ENCODE data around the gene CMTR2. TPM values are rescaled to one million over a fixed set of nuclear protein-coding genes. Genes with fewer than 3 reads are reported as not detected.

The CMTR2 gene
- total and polyA plus RNA-seq, 2 experiments from 2014 or later, result 13.9 to 38.6 TPM

GRCh38 chr16:71288570-71288889, 672 bp downstream of the CMTR2 start:
- TF ChIP-seq CTCF (IDR thresholded peaks at IDR 0.05; ENCODE audit: low read depth, low read length), result no peak
- H3K4me1 ChIP-seq (ENCODE audit: low read depth), result no peaks in the 10 kb centered on the region
- H3K36me3 ChIP-seq, result peaks cover 10% of the 10 kb centered on the region
- H3K9me3 ChIP-seq (ENCODE audit: low read depth), result no peaks in the 10 kb centered on the region
- peak in 1 of 2 donors; percentile 4 for DNase-seq (ENCODE audit: low read depth in 1 of 2, low spot score in 1 of 2)
- no peaks in the 10 kb centered on the region for H3K27me3 ChIP-seq
- H3K4me3 ChIP-seq, result peak overlapping the region; percentile 57
- peak overlapping the region; percentile 93 for H3K27ac ChIP-seq

DNA sequence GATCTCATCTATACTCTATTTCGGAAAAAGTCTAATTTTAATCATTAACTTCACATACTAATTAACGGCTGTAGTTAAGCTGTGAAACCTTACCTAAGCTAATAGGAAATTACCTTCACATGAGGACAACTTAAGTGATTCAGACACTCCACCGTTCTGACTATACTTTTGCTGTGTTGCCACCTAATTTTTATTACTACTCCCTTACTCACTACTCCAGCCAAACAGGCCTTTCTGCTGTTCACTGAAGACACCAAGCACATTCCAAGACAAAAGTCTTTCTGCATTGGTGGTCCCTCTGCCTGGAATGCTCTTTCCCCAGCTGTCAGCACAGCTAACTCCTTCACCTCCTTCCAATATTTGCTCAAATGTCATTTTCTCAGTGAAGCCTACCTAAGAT, 1.3 kb downstream of the CMTR2 start:
- Histone ChIP-seq H3K4me1 (ENCODE audit: low read depth) (no peaks in the 10 kb centered on the region), H3K27me3 (no peaks in the 10 kb centered on the region), H3K9me3 (ENCODE audit: low read depth) (no peaks in the 10 kb centered on the region), H3K4me3 (peak overlapping the region; percentile 57), H3K36me3 (peaks cover 14% of the 10 kb centered on the region), H3K27ac (peak overlapping the region; percentile 93)
- no peak for TF ChIP-seq CTCF (IDR thresholded peaks at IDR 0.05; ENCODE audit: low read depth, low read length)
- DNase-seq (ENCODE audit: low read depth in 1 of 2, low spot score in 1 of 2), result peak in 1 of 2 donors; percentile 2

- TF ChIP-seq CTCF (IDR thresholded peaks at IDR 0.05; ENCODE audit: low read depth, low read length), result no peak
- Histone ChIP-seq H3K36me3 (peaks cover 14% of the 10 kb centered on the region), H3K27me3 (no peaks in the 10 kb centered on the region), H3K27ac (peak overlapping the region; percentile 93), H3K4me1 (ENCODE audit: low read depth) (no peaks in the 10 kb centered on the region), H3K9me3 (ENCODE audit: low read depth) (no peaks in the 10 kb centered on the region), H3K4me3 (peak overlapping the region; percentile 57)
- no peak for DNase-seq (ENCODE audit: low read depth in 1 of 2, low spot score in 1 of 2)
These were observed 1.7 kb downstream of the CMTR2 start for GRCh38 chr16:71287454-71287853.

- DNase-seq (ENCODE audit: low read depth in 1 of 2, low spot score in 1 of 2), result no peak
- H3K4me3 ChIP-seq, result no peak overlapping the region
- no peak for TF ChIP-seq CTCF (IDR thresholded peaks at IDR 0.05; ENCODE audit: low read depth, low read length)
- H3K27me3 ChIP-seq, result no peaks in the 10 kb centered on the region
- H3K9me3 ChIP-seq (ENCODE audit: low read depth), result no peaks in the 10 kb centered on the region
- peaks cover 14% of the 10 kb centered on the region for H3K36me3 ChIP-seq
- H3K27ac ChIP-seq, result no peak overlapping the region
- no peaks in the 10 kb centered on the region for H3K4me1 ChIP-seq (ENCODE audit: low read depth)
These were observed 5.6 kb downstream of the CMTR2 start for GRCh38 chr16:71283612-71284011.

DNA sequence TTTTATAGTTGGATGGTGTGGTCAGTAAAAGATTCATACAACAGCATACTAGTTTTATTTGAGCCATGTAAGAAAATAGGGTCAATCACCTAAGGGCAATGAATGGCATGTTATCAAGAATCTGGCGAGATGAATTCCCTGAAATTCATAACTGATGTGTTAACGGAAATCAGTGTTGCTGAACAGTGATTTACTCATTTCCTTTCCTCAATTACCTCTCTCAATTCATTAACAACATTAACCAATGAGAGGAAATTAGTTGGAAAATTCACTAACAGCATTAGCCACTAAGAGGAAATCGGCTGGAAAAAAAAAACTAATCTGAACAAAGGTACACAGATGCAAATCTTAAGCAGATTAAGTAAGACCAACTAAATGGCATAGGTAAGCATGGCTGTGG, 6.3 kb downstream of the CMTR2 start:
- Histone ChIP-seq H3K4me1 (ENCODE audit: low read depth) (no peaks in the 10 kb centered on the region), H3K4me3 (no peak overlapping the region), H3K9me3 (ENCODE audit: low read depth) (no peaks in the 10 kb centered on the region), H3K27ac (no peak overlapping the region), H3K27me3 (no peaks in the 10 kb centered on the region), H3K36me3 (peaks cover 14% of the 10 kb centered on the region)
- no peak for TF ChIP-seq CTCF (IDR thresholded peaks at IDR 0.05; ENCODE audit: low read depth, low read length)
- no peak for DNase-seq (ENCODE audit: low read depth in 1 of 2, low spot score in 1 of 2)
